ENCODE results near the gene IRF2BP2. TPM values are rescaled to one million over a fixed set of nuclear protein-coding genes. Genes with fewer than 3 reads are reported as not detected.

IRF2BP2 gene
- total RNA-seq, 1 donor from 2014 or later: 126 TPM

- Histone ChIP-seq H3K27ac (replicated peaks) (peak overlapping the region; percentile 100), H3K27me3 (ENCODE audit: low read depth) (no peaks in the 10 kb centered on the region), H3K4me1 (peaks cover 69% of the 10 kb centered on the region), H3K36me3 (peaks cover 22% of the 10 kb centered on the region), H3K4me3 (peak overlapping the region; percentile 74), H3K9me3 (replicated peaks) (no peaks in the 10 kb centered on the region)
- intact Hi-C loops (cut with micrococcal nuclease): loop anchor here (2.0 kb wide), 1 partner anchor 109 kb away; no protein-coding TSS in a partner anchor
- TF ChIP-seq, protein P1, sequence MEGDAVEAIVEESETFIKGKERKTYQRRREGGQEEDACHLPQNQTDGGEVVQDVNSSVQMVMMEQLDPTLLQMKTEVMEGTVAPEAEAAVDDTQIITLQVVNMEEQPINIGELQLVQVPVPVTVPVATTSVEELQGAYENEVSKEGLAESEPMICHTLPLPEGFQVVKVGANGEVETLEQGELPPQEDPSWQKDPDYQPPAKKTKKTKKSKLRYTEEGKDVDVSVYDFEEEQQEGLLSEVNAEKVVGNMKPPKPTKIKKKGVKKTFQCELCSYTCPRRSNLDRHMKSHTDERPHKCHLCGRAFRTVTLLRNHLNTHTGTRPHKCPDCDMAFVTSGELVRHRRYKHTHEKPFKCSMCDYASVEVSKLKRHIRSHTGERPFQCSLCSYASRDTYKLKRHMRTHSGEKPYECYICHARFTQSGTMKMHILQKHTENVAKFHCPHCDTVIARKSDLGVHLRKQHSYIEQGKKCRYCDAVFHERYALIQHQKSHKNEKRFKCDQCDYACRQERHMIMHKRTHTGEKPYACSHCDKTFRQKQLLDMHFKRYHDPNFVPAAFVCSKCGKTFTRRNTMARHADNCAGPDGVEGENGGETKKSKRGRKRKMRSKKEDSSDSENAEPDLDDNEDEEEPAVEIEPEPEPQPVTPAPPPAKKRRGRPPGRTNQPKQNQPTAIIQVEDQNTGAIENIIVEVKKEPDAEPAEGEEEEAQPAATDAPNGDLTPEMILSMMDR (IDR thresholded peaks at IDR 0.05; ENCODE audit: borderline replicate concordance): no peak
- peak; percentile 38 for DNase-seq
These were observed 1.9 kb upstream of the IRF2BP2 start for GRCh38 chr1:234611847-234612351.

- H3K27ac ChIP-seq (replicated peaks): peak overlapping the region; percentile 100
- H3K4me3 ChIP-seq: peak overlapping the region; percentile 74
- no peaks in the 10 kb centered on the region for H3K9me3 ChIP-seq (replicated peaks)
- TF ChIP-seq, protein P1 (IDR thresholded peaks at IDR 0.05; ENCODE audit: borderline replicate concordance): no peak
- DNase-seq: no peak
- peaks cover 28% of the 10 kb centered on the region for H3K36me3 ChIP-seq
- H3K4me1 ChIP-seq: peaks cover 68% of the 10 kb centered on the region
- H3K27me3 ChIP-seq (ENCODE audit: low read depth): no peaks in the 10 kb centered on the region
- intact Hi-C loops (cut with micrococcal nuclease): loop anchor here (2.0 kb wide), 1 partner anchor 109 kb away; no protein-coding TSS in a partner anchor
These were observed 1.4 kb upstream of the IRF2BP2 start for GRCh38 chr1:234611225-234611846.

DNA sequence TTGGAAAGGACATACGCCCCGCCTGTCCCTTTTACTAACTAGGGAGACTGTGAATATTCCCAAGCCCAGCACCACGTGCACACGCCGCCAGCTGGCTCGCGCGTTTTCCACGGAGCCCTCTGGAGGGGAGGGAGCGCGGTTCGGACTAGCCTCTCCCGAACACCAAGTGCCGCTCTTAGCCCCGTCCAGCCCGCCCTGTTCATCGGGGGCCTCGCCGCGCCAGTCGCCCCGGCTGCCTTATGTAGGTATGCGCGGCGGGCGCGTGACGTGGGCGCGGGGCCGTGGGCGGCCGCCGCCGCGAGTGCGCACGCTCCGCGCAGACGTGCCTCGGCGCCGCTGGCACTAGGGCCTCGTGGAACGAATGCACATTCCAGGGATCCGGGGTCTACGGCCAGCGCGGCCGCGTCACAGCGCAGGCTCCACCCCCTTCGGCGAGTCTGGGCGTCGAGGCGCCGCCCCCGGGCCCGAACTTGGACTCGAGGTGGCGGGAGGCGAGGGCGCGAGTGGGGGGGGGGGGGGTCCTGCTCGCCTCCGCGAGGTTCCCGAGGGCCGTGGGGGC is 767 bp upstream of the IRF2BP2 start:
- Histone ChIP-seq H3K4me3 (peak overlapping the region; percentile 74), H3K9me3 (replicated peaks) (no peaks in the 10 kb centered on the region), H3K27me3 (ENCODE audit: low read depth) (no peaks in the 10 kb centered on the region), H3K4me1 (peaks cover 73% of the 10 kb centered on the region), H3K36me3 (peaks cover 34% of the 10 kb centered on the region), H3K27ac (replicated peaks) (peak overlapping the region; percentile 100)
- DNase-seq: peak; percentile 96
- TF ChIP-seq, protein P1 (IDR thresholded peaks at IDR 0.05; ENCODE audit: borderline replicate concordance): no peak
- intact Hi-C loops (cut with micrococcal nuclease): loop anchor here (2.0 kb wide), 1 partner anchor 110 kb away; no protein-coding TSS in a partner anchor

DNA sequence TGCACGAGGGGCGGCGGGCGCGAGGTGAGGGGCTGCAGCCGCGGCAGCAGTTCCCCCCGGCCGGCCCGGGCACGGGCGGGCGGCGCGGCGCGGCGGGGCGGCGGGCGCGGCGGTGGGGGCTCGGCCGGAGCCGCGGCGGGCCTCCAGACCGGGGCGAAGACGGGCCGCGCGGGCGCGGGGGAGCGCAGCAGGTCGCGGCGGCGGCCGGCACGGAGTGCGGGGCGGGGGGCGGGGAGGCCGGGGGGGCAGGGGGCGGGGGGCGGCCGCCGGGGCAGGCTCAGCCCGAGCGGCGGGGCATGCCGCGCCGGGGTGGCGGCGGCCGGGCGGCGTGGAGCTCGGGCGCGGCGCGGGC is 311 bp downstream of the IRF2BP2 start:
- H3K4me3 ChIP-seq: peak overlapping the region; percentile 87
- intact Hi-C loops (cut with micrococcal nuclease): loop anchor here (2.0 to 10.0 kb wide), 2 partner anchors 111 to 375 kb away; no protein-coding TSS in a partner anchor
- H3K36me3 ChIP-seq: peaks cover 45% of the 10 kb centered on the region
- no peaks in the 10 kb centered on the region for H3K27me3 ChIP-seq (ENCODE audit: low read depth)
- H3K4me1 ChIP-seq: peaks cover 81% of the 10 kb centered on the region
- DNase-seq: no peak
- TF ChIP-seq, protein P1 (IDR thresholded peaks at IDR 0.05; ENCODE audit: borderline replicate concordance): no peak
- H3K9me3 ChIP-seq (replicated peaks): no peaks in the 10 kb centered on the region
- H3K27ac ChIP-seq (replicated peaks): peak overlapping the region; percentile 100

DNA sequence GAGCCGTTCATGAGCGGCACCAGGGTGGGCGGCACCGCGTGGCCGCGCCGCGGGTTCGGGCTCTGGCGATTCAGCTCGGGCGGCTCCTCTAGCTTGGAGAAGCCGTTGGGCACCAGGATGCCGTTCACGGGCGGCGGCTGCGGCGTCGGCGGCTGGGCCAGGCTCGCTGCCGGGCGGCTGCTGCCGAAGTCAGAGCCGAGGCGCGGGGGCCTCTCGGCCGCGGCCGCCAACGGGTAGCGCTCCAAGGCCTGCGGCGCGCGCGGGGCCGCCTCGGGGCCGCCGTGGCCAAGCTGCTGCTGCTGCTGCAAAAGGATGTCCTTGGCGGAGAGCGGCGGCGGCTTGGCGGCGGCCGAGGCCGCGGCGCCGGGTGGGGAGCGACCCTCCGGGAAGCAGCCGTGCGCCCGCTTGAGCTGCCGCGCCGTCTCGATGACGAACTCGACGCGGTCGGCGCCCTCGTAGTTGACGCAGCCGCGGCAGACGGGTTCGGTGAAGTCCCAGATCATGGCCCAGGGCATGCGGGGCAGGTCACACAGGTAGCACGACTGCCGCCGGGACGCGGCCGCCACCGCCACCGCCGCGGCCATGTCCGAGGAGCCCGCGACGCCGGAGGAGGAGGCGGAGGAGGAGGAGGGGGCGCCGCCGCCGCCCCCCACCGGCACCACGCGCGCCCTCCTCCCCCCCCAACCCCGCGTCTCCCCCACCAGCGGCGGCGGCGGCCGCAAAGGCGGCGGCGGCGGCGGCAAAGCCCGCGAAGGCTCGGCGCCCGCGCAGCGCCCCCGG is 877 bp downstream of the IRF2BP2 start:
- Histone ChIP-seq H3K27me3 (ENCODE audit: low read depth) (no peaks in the 10 kb centered on the region), H3K27ac (replicated peaks) (peak overlapping the region; percentile 100), H3K36me3 (peaks cover 47% of the 10 kb centered on the region), H3K9me3 (replicated peaks) (no peaks in the 10 kb centered on the region), H3K4me3 (peak overlapping the region; percentile 87), H3K4me1 (peaks cover 81% of the 10 kb centered on the region)
- intact Hi-C loops (cut with micrococcal nuclease): loop anchor here (10.0 kb wide), 1 partner anchor 376 kb away; no protein-coding TSS in a partner anchor
- DNase-seq: peak; percentile 40
- TF ChIP-seq, protein P1 (IDR thresholded peaks at IDR 0.05; ENCODE audit: borderline replicate concordance): no peak
